ENCODE data around the gene VDAC2.
A peak's percentile ranks its signal among the peaks of the same experiment; 100 is the strongest.
"Not testable (repeated sequence)": the region's sequence is repeated elsewhere in the genome, so short reads cannot be mapped to it uniquely, and the experiment has no call there.

Gene VDAC2, protein sequence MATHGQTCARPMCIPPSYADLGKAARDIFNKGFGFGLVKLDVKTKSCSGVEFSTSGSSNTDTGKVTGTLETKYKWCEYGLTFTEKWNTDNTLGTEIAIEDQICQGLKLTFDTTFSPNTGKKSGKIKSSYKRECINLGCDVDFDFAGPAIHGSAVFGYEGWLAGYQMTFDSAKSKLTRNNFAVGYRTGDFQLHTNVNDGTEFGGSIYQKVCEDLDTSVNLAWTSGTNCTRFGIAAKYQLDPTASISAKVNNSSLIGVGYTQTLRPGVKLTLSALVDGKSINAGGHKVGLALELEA

DNA sequence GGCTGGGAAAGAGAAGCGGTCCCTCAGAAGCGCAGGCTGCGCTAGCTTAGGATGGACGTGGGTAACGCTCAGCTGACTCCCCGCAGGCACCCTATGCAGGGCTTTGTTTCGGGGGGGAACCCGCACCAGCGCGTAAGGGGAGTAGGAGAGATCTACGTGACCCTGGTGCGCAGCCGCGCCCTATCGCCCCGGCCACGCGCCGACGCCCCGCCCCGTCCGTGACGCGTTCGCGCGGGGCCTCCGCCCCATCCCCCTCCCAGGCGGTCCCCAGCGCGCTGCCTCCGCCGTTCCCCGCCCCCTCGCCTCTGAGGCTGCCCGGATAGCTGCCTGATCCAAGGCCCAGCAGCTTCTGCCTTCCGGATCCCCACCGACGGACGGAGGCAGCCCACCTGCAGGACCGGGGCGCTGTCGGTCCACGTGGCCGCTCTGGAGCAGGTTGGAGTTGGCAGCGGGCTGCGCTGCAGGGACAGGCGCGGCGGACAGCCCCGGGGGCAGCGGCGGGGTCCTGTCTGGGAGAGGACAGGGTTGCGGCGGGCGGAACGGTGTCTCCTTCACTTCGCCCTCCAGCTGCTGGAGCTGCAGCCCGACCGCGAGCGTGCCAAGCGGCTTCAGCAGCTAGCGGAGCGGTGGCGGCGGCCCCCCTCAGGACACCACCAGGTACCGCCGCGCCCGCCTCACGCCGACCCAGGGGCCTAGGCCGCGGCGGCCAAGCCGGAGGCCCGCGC, at the start of gene VDAC2:
Gene VDAC2, plus strand, starts transcription at position 515 of the 725 bp plus-strand sequence. CDS start 363 bp downstream, outside the sequence.
- DNase-seq, result peak; percentile 96

DNA sequence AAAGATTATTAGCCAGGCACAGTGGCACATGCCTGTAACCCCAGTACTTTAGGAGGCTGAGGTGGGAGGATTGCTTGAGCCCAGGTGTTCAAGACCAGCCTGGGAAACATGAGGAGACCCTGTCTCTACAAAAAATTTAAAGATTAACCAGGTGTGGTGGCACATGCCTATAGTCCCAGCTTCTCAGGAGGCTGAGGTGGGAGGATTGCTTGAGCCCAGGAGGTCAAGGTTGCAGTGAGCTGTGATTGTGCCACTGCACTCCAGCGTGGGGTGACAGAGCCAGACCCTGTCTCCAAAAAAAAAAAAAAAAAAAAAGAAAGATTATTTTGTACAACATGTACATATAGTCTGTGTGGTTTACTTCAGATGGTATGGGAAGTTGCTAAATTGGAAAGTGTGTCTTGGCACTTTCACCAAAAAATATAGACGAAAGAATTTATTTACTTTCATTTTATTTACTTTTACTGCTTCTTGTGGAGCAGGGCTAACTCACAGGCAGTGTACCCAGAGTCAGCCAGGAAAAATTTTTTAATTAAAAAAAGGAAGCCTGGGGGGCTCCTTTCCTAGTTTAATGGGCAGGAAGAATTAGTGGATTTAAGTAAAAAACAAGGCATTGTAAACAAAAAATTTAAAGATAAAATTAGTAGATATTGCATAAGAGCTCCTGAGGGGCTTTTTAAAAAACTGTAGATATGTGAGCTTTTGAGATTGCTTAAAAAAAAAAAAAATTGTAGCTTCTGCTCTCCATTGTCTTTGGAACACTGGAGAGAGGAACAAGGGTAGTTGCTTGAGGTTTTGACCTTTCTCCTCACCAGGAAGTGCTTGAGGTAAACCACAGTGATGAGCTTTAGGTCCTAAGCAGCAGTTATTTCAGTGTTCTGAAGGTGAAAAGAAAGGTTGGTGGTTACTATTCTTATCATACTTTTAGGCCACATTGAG, 44.6 kb upstream of the VDAC2 start:
- no peak for DNase-seq

DNA sequence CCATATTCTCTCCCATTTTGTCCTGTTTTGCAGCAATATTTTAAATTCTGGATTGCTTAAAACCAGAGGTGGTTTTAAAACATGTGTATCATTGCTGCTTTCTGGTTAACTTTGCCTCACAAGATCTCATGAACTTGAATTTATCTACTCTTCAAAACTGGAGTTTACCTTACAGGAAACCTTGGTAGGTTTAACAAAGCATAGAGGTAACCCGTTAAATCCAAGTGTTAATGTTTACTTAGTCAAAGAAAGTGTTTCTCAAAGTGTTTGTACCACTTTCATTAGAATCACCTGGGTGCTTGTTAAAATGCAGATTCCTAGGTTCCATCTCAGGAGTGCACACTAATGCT, 44.0 kb upstream of the VDAC2 start:
- DNase-seq, result no peak

DNA sequence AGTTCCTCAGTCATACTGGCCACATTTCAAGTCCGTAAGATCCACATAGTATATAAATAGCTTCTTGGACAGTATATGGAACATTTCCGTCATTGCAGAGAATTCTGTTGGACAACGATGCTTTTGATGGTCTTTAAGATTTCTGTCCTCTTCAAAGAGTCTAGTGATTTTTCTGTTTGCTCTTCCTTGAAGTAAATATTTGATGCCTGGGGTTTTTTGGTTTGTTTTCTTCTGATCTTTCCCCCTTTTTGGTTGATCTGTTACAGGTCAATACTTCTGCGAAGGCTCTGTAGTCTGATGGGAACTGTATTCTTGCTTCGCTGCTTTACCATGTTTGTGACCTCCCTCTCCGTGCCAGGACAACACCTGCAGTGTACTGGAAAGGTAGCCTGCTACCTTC, 42.3 kb upstream of the VDAC2 start:
- DNase-seq, result no peak

DNA sequence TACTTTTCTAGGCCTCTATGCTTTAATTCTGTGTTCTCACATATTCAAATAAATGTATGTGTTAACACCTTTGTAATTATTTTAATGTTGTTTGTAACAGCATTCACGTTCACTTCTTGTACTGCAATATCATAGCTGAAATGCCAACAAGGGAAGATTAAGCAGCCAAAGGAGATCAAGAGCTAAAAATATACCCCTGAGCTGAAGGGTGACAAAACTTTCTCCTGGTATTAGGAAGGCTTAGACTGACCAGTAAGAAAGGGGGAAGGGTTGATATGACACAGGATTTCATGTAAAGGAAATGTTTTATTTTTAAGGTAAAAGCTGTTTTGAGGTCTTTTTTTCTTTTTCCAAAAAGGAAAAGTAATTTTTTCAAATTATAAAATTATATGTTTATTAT, 40.4 kb upstream of the VDAC2 start:
- DNase-seq, result no peak

DNA sequence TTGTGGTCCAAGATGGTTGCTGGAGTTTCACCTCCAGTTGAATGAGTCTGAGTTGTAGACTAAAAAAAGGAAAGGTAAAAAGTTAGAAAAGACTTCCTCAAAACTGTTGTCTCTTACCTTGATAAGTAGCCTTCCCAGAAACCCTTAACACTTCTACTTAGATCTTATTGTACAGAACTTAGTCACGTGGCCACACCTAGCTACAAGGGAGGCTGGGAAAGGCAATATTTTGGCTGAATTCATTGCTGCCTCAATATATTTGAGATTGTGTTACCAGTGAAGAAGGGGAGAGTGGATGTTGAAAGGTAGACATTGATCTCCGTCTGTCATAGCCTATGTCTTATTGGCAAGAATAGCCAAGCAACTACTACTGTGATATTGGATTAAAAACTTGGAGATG, 35.5 kb upstream of the VDAC2 start:
- no peak for DNase-seq

DNA sequence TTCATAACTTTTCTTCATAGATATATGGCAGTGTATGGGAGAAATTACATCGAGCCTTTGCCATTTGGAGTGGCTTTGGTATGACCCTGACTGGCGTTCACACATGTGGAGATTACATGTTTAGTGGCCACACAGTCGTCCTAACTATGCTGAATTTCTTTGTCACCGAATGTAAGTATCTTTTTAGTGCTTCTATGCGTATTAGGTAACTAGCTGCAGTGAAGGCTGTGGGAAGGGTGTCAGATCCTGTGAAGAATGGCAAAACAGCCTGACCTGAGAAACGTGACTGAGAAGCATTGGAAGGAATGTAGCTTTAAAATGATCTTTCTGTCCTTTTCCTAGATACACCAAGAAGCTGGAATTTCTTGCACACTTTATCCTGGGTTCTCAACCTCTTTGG, 34.5 kb upstream of the VDAC2 start:
- DNase-seq, result no peak

DNA sequence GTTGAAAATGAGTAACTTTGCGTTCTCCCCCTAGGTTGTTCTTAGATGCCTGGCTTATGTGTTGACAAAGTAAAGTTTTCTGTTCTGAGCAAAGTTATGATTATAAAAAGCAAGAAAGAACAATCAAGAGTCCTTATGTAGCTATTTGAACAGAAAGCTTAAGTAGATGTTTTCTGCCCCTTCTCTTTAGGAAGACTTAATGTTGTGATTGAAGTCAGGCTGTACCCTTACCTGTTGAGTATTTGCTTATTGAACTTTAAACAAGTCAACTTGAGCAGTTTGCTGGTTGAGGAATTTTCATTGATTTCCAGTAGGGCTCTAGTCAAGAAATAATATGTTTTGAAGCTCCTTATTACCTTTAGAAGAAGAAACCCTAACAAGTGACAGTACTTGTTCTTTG, 33.9 kb upstream of the VDAC2 start:
- DNase-seq, result no peak

DNA sequence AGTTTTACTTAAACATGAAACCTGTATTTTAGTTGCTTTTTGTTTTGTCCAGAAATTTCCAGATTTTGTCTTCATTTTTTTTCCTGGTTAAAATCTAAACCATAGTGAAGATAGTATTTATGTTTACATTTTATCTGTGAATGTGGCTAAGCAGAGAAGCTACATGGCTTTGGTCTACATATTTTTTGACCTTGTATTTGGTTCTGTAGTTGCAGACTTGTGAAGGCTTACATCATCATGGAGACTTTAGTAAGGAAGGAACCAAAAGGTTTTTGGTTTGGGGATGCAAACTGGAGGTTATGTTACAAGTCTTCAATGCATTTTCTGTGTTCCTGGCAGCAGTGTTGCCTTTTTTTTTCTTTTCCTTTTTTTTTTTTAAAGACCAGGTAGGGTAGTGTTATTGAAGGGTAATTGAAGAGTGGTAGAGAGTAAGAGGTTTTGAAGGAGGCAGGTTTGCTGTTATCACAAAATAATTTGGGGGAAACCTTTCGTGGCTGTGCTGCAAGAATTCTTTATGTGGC, 30.9 kb upstream of the VDAC2 start:
- no peak for DNase-seq

DNA sequence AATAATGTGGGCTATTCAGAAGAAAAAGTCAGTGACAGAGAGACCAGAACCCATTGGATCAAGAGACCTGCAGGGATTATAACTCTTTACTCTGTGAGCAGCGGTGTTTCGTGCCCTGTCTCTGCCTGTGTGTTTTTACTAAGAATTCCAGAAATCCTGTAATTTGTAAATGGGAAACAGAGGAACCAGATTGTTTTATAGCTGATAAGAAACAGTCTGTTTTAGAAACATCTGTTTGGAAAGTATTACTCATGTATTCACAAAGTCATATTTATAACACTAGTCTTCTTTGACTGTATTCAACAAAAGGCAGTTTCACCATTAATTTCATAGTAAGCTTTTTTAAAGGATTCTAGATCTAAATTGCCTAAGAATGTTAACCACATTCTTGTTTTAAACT, 30.0 kb upstream of the VDAC2 start:
- DNase-seq, result no peak

DNA sequence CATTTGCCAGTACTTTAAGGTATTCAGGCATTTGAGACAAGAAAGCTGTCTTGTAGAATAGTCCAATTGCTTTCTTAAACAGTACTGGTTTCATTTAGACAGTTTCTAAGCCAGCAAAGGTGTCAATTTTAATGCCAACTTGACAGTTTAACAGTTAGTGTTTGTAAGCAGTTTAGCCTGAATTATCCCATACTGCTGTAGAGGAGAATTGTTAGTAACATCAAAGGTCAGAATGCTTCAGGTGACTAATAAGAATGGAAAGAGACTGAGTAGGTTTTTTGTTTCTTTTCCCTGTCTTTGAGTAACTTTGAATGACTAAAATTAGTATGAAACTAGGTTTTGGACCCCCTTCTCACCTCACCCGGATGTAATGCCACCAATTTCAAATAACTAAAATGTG, 29.5 kb upstream of the VDAC2 start:
- DNase-seq, result no peak

DNA sequence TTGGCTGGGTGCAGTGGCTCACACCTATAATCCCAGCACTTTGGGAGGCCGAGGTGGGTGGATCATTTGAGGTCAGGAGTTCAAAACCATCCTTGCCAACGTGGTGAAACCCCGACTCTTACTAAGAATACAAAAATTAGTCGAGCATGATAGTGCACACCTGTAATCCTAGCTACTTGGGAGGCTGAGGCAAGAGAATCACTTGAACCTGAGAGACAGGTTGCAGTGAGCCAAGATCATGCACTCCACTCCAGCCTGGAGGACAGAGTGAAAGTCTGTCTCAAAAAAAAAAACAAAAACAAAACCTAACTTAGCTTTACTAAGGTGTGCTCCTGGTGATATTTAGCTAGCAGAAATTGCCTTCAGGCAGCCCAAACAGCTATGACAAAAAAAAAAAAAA, 24.3 kb upstream of the VDAC2 start:
- no peak for DNase-seq

DNA sequence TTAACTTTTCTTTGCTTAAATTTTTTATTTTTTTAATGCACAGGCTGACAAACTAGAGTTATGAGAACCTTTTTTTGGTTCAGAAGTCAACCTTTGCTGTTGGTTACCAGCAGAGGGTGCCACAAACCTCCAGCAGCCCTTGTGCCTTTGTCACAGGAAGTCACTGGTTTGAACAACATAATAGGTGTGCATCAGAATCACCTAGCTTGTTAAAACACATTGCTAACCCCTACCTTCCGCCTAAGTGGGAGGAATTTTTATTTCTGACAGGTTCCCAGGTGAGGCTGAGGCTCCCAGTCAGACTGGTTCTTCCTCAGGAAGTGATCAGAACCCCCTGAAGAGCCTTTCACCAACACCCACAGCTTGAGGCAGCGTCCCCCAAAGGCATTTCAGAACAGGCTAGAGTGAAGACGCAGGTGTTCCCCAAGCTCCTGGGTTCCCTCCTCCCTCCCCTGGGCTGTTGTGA, 22.6 kb upstream of the VDAC2 start:
- peak; percentile 63 for DNase-seq

DNA sequence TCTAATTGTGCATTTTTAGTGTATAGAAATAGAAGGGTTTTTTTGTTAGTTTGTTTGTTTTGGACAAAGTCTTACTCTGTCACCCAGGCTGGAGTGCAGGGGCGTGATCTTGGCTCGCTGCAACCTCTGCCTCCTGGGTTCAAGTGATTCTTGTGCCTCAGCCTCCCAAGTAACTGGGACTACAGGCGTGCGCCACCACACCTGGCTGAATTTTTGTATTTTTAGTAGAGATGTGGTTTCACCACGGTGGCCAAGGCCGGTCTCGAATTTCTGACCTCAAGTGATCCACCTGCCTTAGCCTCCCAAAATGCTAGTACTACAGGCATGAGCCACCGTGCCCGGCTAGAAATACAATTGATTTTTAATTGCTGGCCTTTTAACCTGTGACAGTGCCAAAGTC, 22.1 kb upstream of the VDAC2 start:
- DNase-seq, result not testable (repeated sequence)

DNA sequence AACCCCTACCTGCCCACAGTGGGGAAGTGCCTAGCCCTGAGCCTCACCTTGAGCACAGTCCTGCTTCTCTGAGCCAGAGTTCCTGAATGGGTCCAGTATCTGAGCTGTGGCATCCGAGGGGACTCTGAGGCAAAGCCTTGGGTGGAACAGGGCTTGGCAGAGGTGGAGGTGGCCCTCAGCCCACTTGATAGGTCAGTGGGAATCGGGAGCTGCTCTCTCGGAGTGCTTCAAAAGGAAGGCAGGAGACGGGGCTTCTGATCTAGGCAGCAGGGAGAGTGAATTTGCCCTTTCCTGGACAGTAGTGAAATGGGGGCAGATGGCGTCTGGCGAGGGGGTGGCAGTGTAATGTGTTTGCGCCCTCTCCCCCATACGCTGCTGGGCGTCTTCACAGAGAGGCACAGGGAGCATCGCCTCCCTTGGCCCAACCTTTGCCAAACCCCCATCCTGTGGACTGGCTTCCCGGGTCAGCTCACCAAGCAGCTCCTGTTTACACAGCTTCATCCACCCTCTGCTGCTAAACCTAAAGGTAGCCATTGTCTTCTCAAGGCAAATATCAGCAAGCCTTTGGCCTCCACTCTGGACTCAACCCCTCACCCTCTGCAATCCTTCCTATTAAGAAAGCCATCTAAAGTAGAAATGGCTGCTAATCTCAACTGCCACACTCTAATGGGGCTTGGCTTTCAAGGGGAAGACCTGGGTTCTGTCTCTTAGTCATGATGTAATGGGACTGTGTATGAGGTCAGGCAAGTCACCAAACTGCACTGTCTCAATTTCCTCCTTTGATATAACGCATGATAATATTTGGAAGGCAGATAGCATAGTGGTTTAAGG, 21.1 kb upstream of the VDAC2 start:
- no peak for DNase-seq

DNA sequence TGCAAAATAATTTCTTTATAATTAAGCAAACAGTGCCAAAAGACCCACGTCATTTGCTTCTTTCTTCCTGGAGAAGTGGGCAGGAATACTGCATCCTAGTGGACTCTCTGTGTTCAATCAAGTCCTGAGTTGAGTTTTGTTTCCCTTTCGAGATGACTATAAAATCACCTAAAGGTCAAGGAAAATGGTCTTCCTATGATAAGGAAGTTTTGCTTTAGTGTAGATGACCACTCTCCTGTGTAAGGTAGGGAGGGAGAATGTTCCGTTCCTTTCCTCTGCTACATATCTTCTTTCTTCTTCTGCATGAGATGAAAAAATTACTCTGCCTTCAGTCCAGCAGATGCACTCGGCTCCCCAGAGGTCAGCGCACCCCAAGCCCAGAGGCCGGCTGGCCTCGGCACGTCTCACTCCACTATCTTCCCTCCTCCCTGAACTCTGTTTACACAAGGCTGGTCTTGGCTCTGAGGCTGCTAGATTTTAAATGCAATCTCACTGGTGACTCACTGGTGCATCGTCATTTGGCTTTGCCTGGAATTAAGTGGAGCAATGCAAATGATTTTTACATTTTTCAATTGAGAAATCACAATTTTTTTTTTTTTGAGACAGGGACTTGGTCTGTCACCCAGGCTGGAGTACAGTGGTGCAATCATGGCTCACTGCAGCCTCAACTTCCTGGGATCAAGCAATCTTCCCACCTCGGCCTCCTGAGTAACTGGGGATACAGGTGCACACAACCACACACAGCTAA, 18.6 kb upstream of the VDAC2 start:
- no peak for DNase-seq

DNA sequence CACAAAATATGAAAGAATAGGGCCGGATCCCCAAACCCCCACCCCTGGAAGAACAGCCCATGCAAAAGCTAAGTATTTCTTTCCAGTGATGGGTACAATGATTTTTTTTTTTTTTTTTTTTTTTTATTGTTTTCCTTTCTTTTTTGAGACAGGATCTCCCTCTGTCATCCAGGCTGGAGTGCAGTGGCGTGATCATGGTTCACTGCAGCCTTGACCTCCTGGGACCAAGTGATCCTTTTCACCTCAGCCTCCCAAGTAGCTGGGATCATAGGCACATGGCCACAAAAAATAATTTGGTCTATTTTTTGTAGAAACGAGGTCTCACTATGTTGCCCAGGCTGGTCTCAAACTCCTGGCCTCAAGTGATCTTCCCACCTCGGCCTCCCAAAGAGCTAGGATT, 16.0 kb upstream of the VDAC2 start:
- DNase-seq, result not testable (repeated sequence)

DNA sequence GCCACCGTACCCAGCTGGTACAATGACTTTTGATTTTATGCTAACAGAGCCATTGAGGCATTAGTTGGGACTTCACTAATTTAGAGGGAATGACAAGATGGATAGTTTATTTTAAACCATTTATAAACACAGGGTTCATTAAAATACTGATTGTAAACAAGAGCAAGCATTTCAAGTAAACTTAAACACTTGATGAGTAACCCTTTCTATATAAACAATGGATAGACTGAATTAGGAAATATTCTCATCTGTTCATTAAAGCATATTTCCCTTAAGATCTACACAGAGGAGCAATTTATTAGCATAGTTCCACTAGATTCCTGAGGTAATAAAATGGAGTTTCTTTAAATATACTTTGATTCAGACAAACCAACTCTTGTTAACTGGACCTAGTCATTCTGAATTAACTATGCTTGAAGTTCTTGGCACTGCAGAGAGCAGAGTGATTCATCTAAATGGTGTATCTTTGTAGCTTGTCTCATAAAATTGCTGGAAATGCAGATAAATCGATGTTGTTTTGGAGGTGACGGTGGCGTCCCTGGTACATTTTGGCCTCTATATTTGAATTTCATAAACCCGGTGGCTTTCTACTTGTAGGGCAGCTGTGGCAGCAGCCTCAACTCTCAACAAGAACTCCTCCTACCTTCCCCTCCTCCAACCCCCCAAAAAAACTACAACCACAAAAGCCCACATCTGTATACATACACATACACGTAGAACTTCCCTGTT, 15.4 kb upstream of the VDAC2 start:
- DNase-seq, result no peak

DNA sequence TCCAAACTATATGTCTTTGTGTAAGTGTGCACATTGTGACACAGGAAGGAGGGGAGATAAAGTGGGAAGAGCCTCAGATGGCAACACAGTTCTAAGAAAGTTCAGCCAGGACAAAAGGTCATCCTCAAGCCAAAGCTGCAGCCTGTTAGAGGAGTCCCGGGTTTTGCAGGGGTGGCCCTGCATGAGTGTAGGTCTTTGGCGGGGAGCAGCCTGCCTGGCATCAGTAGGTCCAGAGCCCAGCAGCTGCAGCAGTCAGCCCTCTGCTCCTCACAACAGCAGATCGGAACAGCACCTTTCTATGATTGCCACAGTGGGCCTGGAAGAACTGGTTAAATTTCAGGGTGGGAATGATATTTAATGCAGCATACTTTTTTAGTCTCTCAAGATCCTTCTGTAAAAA, 13.5 kb upstream of the VDAC2 start:
- no peak for DNase-seq

DNA sequence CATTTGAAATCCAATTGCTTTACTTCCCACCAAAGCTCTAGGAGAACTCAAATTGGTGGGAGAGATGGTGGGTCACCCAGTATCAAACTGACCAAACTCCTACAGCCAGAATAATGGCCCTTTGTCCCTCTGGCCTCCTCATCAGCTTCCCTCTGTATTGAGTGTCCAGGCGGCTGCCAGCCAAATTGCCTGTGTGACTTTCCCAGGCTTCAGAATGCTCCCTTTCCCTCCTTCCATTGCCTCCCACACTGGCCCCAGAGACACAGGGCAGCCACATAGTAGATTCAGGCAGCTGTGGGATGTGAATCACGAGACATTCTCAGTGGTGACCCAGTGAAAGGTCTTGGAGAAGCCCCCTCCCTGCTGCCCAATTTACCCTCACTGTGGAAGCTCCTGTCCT, 12.7 kb upstream of the VDAC2 start:
- DNase-seq, result no peak

DNA sequence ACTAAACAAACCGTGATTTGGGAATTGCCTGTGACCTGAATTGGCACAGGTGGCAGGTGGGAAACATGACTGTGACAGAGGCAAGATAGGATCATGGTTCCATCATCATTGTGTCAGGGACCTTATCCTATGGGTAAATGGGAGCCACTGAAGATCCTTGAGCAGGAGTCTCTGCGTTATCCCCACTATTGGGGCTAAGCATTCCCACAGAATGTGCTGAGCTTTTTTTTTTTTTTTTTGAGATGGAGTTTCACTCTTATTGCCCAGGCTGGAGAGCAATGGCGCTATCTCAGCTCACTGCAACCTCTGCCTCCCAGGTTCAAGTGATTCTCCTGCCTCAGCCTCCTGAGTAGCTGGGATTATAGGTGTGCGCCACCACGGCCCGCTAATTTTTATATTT, 10.6 kb upstream of the VDAC2 start:
- not testable (repeated sequence) for DNase-seq
